ENCODE data around the gene NES.

Gene NES

GRCh38 chr1:156677616-156678596 is 699 bp upstream of the NES start:
- DNase-seq, result no peak

GRCh38 chr1:156676114-156676819 is 940 bp downstream of the NES start:
- DNase-seq, result no peak

- no peak for DNase-seq
These were observed 1.7 kb downstream of the NES start for GRCh38 chr1:156675210-156676113.

GRCh38 chr1:156673387-156674121 is 3.7 kb downstream of the NES start:
- no peak for DNase-seq

GRCh38 chr1:156671804-156672203 is 5.4 kb downstream of the NES start:
- DNase-seq, result no peak

GRCh38 chr1:156670791-156671190 is 6.4 kb downstream of the NES start:
- DNase-seq, result no peak

- no peak for DNase-seq
These were observed 6.8 kb downstream of the NES start for GRCh38 chr1:156670359-156670758.

- DNase-seq, result no peak
These were observed 7.4 kb downstream of the NES start for GRCh38 chr1:156669794-156670193.

- DNase-seq, result no peak
These were observed 8.2 kb downstream of the NES start for GRCh38 chr1:156668801-156669637.

- DNase-seq, result no peak
These were observed 9.1 kb downstream of the NES start for GRCh38 chr1:156667968-156668709.

- no peak for DNase-seq
These were observed 9.6 kb downstream of the NES start for GRCh38 chr1:156667610-156667967.

- no peak for DNase-seq
These were observed 10.2 kb downstream of the NES start for GRCh38 chr1:156666862-156667609.

GRCh38 chr1:156665539-156665938 is 11.7 kb downstream of the NES start:
- DNase-seq, result no peak

- no peak for DNase-seq
These were observed 12.3 kb downstream of the NES start for GRCh38 chr1:156664767-156665411.

GRCh38 chr1:156664046-156664766 is 13.0 kb downstream of the NES start:
- DNase-seq, result no peak

- DNase-seq, result no peak
These were observed 14.0 kb downstream of the NES start for GRCh38 chr1:156663178-156663577.

- no peak for DNase-seq
These were observed 14.5 kb downstream of the NES start for GRCh38 chr1:156662800-156663055.

- no peak for DNase-seq
These were observed 15.0 kb downstream of the NES start for GRCh38 chr1:156662005-156662799.

Data from stimulated activated CD4-positive, alpha-beta T cell treated with anti-CD3 and anti-CD28 coated beads, Interleukin-2, amount 100 ng/mL, for 48 hours (primary cell).